Measurements from ENCODE around the gene TNRC6B. TPM values are rescaled to one million over a fixed set of nuclear protein-coding genes. Genes with fewer than 3 reads are reported as not detected.

Gene TNRC6B
- total and polyA plus RNA-seq, 4 donors = 2.0 to 85.0 (median 46.0) TPM

DNA sequence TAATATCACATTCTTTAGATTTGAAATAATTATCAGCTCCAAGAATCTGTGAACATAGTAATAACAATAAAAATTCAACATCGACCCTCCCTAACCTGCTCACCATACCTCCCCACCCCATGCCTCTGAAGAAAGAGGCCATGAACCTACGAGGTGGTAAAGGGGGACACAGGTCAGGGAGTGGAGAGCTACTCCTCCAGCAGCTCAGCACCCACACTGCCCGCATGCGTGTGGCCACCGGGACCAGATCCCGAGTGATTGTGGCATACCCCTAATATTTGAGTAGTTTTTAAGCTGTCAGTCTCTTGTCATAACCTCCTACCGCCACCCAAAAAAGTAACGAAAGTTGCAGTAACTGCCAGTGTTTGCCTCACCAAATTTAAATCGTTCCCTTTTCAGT lies 151.7 kb downstream of the TNRC6B start:
- WGBS, 2 donors = 89 to 91% methylated on average over 9 of the region's 9 CpGs
- Histone ChIP-seq H3K27me3 (ENCODE audit: control insufficient read depth in 1 of 2, insufficient read depth in 2 of 2, low read length in 1 of 2) (no peaks in the 10 kb centered on the region), H3K4me1 (ENCODE audit: control insufficient read depth in 1 of 2, insufficient read depth in 2 of 2, low read length in 2 of 2) (no peaks in the 10 kb centered on the region), H3K4me3 (ENCODE audit: low read length in 2 of 2) (no peak overlapping the region), H3K9me3 (ENCODE audit: control insufficient read depth, low read length) (no peaks in the 10 kb centered on the region), H3K36me3 (ENCODE audit: control insufficient read depth in 1 of 2, insufficient read depth in 2 of 2, low read length in 1 of 2) (peaks cover 4 to 5% of the 10 kb centered on the region in 2 donors), H3K27ac (ENCODE audit: low read depth in 1 of 2, low read length in 2 of 2) (no peak overlapping the region)
- no peak for ATAC-seq (ENCODE audit: low FRiP score)
- intact Hi-C loops (cut with DNase I) = no loop called here
- DNase-seq = no peak

DNA sequence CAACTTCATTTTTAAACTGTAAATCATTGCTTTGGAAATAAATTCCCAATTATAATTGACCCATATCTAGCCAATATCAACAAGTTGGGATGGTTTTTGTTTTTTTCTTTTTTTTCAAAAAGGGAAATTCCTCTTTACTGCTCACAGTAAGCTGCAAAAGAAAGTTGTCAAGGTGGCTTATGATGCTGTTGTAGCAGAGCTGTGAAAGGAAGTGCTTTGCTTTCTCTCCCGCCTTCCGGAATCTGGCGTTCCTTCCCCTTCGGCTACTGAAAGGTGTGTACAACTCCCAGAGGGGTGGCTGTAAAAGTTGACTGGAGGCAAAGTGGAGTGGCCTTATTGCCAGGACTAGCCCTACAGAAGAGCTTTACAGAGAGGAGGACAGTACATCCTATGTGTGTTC lies 152.4 kb downstream of the TNRC6B start:
- Histone ChIP-seq H3K4me1 (ENCODE audit: control insufficient read depth in 1 of 2, insufficient read depth in 2 of 2, low read length in 2 of 2) (no peaks in the 10 kb centered on the region), H3K27ac (ENCODE audit: low read depth in 1 of 2, low read length in 2 of 2) (no peak overlapping the region), H3K36me3 (ENCODE audit: control insufficient read depth in 1 of 2, insufficient read depth in 2 of 2, low read length in 1 of 2) (peaks cover 3 to 5% of the 10 kb centered on the region in 2 donors), H3K4me3 (ENCODE audit: low read length in 2 of 2) (no peak overlapping the region), H3K27me3 (ENCODE audit: control insufficient read depth in 1 of 2, insufficient read depth in 2 of 2, low read length in 1 of 2) (no peaks in the 10 kb centered on the region), H3K9me3 (ENCODE audit: control insufficient read depth, low read length) (no peaks in the 10 kb centered on the region)
- WGBS, 2 donors = 79 to 83% methylated on average over 4 of the region's 4 CpGs
- ATAC-seq (ENCODE audit: low FRiP score) = no peak
- intact Hi-C loops (cut with DNase I) = no loop called here
- no peak for DNase-seq

DNA sequence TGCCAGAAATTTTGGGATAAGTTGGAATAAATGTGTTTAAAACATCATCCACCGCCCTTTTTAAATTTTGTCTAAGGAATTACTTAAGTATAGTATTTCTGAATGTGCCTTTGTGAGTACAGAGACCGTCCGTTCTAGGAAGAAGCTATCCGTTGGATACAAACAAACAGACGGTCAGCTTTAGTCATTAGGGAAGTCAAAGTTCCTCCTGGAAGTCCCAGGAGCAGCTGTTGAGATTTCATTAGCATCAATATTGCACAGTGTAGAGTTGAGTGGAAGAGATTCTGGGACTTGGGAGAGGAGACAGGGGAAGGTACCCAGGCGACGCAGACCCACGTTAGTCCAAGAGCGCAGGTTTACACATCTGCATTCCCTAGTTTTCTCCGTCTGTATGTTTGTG lies 152.9 kb downstream of the TNRC6B start:
- Histone ChIP-seq H3K4me3 (ENCODE audit: low read length in 2 of 2) (no peak overlapping the region), H3K4me1 (ENCODE audit: control insufficient read depth in 1 of 2, insufficient read depth in 2 of 2, low read length in 2 of 2) (no peaks in the 10 kb centered on the region), H3K27me3 (ENCODE audit: control insufficient read depth in 1 of 2, insufficient read depth in 2 of 2, low read length in 1 of 2) (no peaks in the 10 kb centered on the region), H3K9me3 (ENCODE audit: control insufficient read depth, low read length) (no peaks in the 10 kb centered on the region), H3K27ac (ENCODE audit: low read depth in 1 of 2, low read length in 2 of 2) (no peak overlapping the region), H3K36me3 (ENCODE audit: control insufficient read depth in 1 of 2, insufficient read depth in 2 of 2, low read length in 1 of 2) (peaks cover 3 to 5% of the 10 kb centered on the region in 2 donors)
- DNase-seq (no peak), ATAC-seq (ENCODE audit: low FRiP score) (no peak)
- WGBS, 2 donors = 82 to 91% methylated on average over 10 of the region's 10 CpGs
- intact Hi-C loops (cut with DNase I) = no loop called here

DNA sequence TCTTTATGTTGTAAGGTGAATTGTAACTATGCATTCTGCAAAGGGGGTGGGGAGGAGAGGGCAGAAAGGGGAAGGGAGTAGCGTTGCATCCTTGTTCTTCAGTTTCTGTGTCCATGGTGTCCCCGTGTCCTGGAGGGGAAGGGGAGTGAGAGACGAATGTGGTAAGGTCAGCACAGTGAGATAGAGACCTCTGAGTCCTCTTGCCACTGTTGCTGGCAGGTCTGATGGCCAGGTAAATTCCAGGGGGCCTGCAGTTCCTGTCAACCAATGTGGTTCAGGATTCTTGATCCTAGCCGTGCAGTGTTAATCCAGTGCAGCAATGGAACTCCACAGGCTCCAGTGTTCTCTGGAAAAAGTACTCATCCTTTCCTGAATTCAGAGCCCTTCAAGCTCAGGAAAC lies 154.0 kb downstream of the TNRC6B start:
- Histone ChIP-seq H3K27me3 (ENCODE audit: control insufficient read depth in 1 of 2, insufficient read depth in 2 of 2, low read length in 1 of 2) (no peaks in the 10 kb centered on the region), H3K4me1 (ENCODE audit: control insufficient read depth in 1 of 2, insufficient read depth in 2 of 2, low read length in 2 of 2) (no peaks in the 10 kb centered on the region), H3K27ac (ENCODE audit: low read depth in 1 of 2, low read length in 2 of 2) (no peak overlapping the region), H3K4me3 (ENCODE audit: low read length in 2 of 2) (no peak overlapping the region), H3K36me3 (ENCODE audit: control insufficient read depth in 1 of 2, insufficient read depth in 2 of 2, low read length in 1 of 2) (peaks cover 3 to 5% of the 10 kb centered on the region in 2 donors), H3K9me3 (ENCODE audit: control insufficient read depth, low read length) (no peaks in the 10 kb centered on the region)
- ATAC-seq (ENCODE audit: low FRiP score) (no peak), DNase-seq (no peak)
- WGBS, 2 donors = 74% methylated on average over 4 of the region's 4 CpGs
- intact Hi-C loops (cut with DNase I) = no loop called here

DNA sequence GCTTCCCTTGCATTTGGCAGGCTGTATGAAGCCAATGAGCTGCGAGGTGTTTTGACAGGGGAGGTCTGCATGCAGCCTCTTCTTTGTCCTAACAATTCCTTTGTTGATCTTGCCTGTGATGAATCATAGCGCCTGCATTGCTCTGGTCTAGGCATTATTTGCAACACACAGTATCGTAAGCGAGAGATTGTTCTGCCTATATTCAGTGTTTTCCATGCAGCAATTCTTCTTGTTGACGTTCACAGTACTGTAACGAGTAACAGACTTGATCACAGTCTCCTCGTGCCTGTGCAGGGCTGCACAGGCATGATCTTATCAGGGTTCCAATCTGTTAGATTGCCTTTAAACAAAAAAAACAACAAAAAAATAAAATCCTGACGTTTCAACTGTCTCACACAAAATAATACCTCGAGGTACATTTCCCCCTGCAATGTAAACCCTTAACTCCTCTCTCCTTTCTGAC lies 154.6 kb downstream of the TNRC6B start:
- intact Hi-C loops (cut with DNase I) = no loop called here
- Histone ChIP-seq H3K27me3 (ENCODE audit: control insufficient read depth in 1 of 2, insufficient read depth in 2 of 2, low read length in 1 of 2) (no peaks in the 10 kb centered on the region), H3K4me1 (ENCODE audit: control insufficient read depth in 1 of 2, insufficient read depth in 2 of 2, low read length in 2 of 2) (no peaks in the 10 kb centered on the region), H3K36me3 (ENCODE audit: control insufficient read depth in 1 of 2, insufficient read depth in 2 of 2, low read length in 1 of 2) (peaks cover 3% of the 10 kb centered on the region in 2 donors), H3K4me3 (ENCODE audit: low read length in 2 of 2) (no peak overlapping the region), H3K9me3 (ENCODE audit: control insufficient read depth, low read length) (no peaks in the 10 kb centered on the region), H3K27ac (ENCODE audit: low read depth in 1 of 2, low read length in 2 of 2) (no peak overlapping the region)
- no peak for DNase-seq
- no peak for ATAC-seq (ENCODE audit: low FRiP score)
- WGBS, 2 donors = 62 to 67% methylated on average over 9 of the region's 9 CpGs

DNA sequence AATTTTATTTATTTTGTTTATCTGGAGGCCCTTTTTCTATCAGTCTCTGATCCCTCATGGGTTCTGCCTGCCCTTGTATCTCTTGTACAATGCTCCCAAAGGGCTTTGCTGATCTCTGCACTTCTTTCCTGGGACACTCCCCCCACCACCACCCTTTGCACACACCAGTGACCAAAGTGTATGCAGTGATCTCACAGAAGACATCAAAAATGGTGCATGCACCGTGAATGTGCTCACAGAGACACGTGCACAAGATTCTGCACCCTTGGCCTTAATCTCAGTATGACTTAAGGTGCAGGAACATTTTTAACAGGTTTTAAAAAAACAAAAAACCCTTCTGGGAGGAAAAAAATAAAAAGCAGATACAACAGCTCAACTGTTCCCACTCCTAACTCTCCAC lies 156.3 kb downstream of the TNRC6B start:
- Histone ChIP-seq H3K4me3 (ENCODE audit: low read length in 2 of 2) (no peak overlapping the region), H3K27me3 (ENCODE audit: control insufficient read depth in 1 of 2, insufficient read depth in 2 of 2, low read length in 1 of 2) (no peaks in the 10 kb centered on the region), H3K27ac (ENCODE audit: low read depth in 1 of 2, low read length in 2 of 2) (no peak overlapping the region), H3K4me1 (ENCODE audit: control insufficient read depth in 1 of 2, insufficient read depth in 2 of 2, low read length in 2 of 2) (no peaks in the 10 kb centered on the region), H3K9me3 (ENCODE audit: control insufficient read depth, low read length) (no peaks in the 10 kb centered on the region), H3K36me3 (ENCODE audit: control insufficient read depth in 1 of 2, insufficient read depth in 2 of 2, low read length in 1 of 2) (peaks cover 3% of the 10 kb centered on the region in 2 donors)
- ATAC-seq (ENCODE audit: low FRiP score) (no peak), DNase-seq (no peak)
- 62 to 71% methylated on average over 2 of the region's 2 CpGs for WGBS, 2 donors
- intact Hi-C loops (cut with DNase I) = no loop called here

DNA sequence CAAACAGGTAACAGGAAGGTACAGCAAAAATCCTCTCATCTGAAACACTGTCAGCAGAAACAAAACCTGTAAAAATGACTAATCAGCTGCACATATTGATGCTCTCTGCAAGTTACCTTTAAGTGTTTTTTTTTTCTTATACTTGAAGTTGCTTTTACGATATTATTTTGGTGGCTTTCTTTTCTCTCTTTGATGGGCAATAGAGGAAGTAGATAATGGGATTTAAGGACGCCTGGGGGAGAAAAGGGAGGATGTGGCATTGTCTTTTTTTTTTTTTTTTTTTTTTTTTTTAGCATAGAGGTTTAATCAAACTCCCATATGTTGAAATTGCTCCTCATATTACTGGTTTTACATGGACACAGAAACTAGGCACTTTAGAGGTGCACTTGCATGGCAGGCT lies 157.2 kb downstream of the TNRC6B start:
- peaks cover 3% of the 10 kb centered on the region in 2 donors for H3K36me3 ChIP-seq (ENCODE audit: control insufficient read depth in 1 of 2, insufficient read depth in 2 of 2, low read length in 1 of 2)
- H3K9me3 ChIP-seq (ENCODE audit: control insufficient read depth, low read length) = no peaks in the 10 kb centered on the region
- no peak for DNase-seq
- no peaks in the 10 kb centered on the region for H3K27me3 ChIP-seq (ENCODE audit: control insufficient read depth in 1 of 2, insufficient read depth in 2 of 2, low read length in 1 of 2)
- no peak overlapping the region for H3K27ac ChIP-seq (ENCODE audit: low read depth in 1 of 2, low read length in 2 of 2)
- no peak for ATAC-seq (ENCODE audit: low FRiP score)
- 70 to 72% methylated on average over 2 of the region's 2 CpGs for WGBS, 2 donors
- intact Hi-C loops (cut with DNase I) = no loop called here
- H3K4me1 ChIP-seq (ENCODE audit: control insufficient read depth in 1 of 2, insufficient read depth in 2 of 2, low read length in 2 of 2) = no peaks in the 10 kb centered on the region
- H3K4me3 ChIP-seq (ENCODE audit: low read length in 2 of 2) = no peak overlapping the region

DNA sequence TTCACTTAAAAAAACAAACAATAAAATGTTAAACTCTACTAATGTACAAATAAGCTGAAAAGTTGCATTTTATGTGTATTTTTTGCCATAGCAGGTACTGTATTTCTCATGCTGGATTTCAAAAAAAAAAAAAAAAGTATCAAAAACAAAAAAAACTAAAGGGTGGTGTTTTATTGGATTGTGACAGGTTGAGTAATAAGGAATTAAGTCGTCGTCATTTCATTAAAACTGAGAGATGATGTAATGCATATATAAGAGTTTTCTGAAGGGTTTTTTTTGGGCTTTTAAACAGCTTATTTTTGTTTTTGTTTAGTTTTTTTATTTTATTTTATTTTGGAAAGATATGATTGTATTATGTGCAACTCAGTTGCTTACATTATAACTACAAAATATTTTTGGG lies 157.6 kb downstream of the TNRC6B start:
- H3K4me1 ChIP-seq (ENCODE audit: control insufficient read depth in 1 of 2, insufficient read depth in 2 of 2, low read length in 2 of 2) = no peaks in the 10 kb centered on the region
- WGBS, 2 donors = 36 to 42% methylated on average over 2 of the region's 2 CpGs
- no peak overlapping the region for H3K27ac ChIP-seq (ENCODE audit: low read depth in 1 of 2, low read length in 2 of 2)
- H3K36me3 ChIP-seq (ENCODE audit: control insufficient read depth in 1 of 2, insufficient read depth in 2 of 2, low read length in 1 of 2) = peaks cover 3% of the 10 kb centered on the region in 2 donors
- no peak overlapping the region for H3K4me3 ChIP-seq (ENCODE audit: low read length in 2 of 2)
- no peak for DNase-seq
- no peaks in the 10 kb centered on the region for H3K9me3 ChIP-seq (ENCODE audit: control insufficient read depth, low read length)
- intact Hi-C loops (cut with DNase I) = no loop called here
- no peak for ATAC-seq (ENCODE audit: low FRiP score)
- no peaks in the 10 kb centered on the region for H3K27me3 ChIP-seq (ENCODE audit: control insufficient read depth in 1 of 2, insufficient read depth in 2 of 2, low read length in 1 of 2)

DNA sequence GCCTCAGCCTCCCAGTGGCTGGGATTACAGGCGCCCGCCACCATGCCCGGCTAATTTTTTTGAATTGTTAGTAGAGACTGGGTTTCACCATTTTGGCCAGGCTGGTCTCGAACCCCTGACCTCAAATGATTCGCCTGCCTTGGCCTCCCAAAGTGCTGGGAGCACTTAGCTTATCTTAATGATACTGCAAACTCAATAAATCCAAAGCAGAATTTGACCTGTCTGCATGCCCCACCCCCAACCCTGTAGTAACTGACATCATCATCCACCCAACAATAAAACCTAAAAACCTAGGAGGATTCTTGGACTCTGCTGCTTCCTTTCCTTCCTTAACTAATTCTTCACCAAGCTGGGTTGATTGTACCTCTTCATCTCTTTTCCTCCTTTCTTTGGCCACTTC lies 162.3 kb downstream of the TNRC6B start:
- no peaks in the 10 kb centered on the region for H3K4me1 ChIP-seq (ENCODE audit: control insufficient read depth in 1 of 2, insufficient read depth in 2 of 2, low read length in 2 of 2)
- no peak overlapping the region for H3K4me3 ChIP-seq (ENCODE audit: low read length in 2 of 2)
- intact Hi-C loops (cut with DNase I) = loop anchor here in 1 of 2 donors (10.0 kb wide), 2 partner anchors 295 to 805 kb away; partner anchors contain the start of gene RPS19BP1
- no peak overlapping the region for H3K27ac ChIP-seq (ENCODE audit: low read depth in 1 of 2, low read length in 2 of 2)
- no peaks in the 10 kb centered on the region for H3K27me3 ChIP-seq (ENCODE audit: control insufficient read depth in 1 of 2, insufficient read depth in 2 of 2, low read length in 1 of 2)
- no peaks in the 10 kb centered on the region for H3K36me3 ChIP-seq (ENCODE audit: control insufficient read depth in 1 of 2, insufficient read depth in 2 of 2, low read length in 1 of 2)
- DNase-seq = no peak
- 90 to 94% methylated on average over 5 of the region's 5 CpGs for WGBS, 2 donors
- no peak for ATAC-seq (ENCODE audit: low FRiP score)
- H3K9me3 ChIP-seq (ENCODE audit: control insufficient read depth, low read length) = no peaks in the 10 kb centered on the region

All from aorta (tissue), 5 donors.